ENCODE results near the gene FAM20B.
"Not testable (repeated sequence)": the region's sequence is repeated elsewhere in the genome, so short reads cannot be mapped to it uniquely, and the experiment has no call there.

The FAM20B gene, protein sequence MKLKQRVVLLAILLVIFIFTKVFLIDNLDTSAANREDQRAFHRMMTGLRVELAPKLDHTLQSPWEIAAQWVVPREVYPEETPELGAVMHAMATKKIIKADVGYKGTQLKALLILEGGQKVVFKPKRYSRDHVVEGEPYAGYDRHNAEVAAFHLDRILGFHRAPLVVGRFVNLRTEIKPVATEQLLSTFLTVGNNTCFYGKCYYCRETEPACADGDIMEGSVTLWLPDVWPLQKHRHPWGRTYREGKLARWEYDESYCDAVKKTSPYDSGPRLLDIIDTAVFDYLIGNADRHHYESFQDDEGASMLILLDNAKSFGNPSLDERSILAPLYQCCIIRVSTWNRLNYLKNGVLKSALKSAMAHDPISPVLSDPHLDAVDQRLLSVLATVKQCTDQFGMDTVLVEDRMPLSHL

GRCh38 chr1:179025125-179025974, at the start of gene FAM20B:
Gene FAM20B, plus strand, starts transcription at chr1:179025894. Its CDS starts 17,954 bp downstream, at chr1:179043848.
- peak; percentile 96 for DNase-seq (ENCODE audit: low read depth)
- TF ChIP-seq, protein P1, sequence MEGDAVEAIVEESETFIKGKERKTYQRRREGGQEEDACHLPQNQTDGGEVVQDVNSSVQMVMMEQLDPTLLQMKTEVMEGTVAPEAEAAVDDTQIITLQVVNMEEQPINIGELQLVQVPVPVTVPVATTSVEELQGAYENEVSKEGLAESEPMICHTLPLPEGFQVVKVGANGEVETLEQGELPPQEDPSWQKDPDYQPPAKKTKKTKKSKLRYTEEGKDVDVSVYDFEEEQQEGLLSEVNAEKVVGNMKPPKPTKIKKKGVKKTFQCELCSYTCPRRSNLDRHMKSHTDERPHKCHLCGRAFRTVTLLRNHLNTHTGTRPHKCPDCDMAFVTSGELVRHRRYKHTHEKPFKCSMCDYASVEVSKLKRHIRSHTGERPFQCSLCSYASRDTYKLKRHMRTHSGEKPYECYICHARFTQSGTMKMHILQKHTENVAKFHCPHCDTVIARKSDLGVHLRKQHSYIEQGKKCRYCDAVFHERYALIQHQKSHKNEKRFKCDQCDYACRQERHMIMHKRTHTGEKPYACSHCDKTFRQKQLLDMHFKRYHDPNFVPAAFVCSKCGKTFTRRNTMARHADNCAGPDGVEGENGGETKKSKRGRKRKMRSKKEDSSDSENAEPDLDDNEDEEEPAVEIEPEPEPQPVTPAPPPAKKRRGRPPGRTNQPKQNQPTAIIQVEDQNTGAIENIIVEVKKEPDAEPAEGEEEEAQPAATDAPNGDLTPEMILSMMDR (conservative IDR thresholded peaks at IDR 0.05; ENCODE audit: low read depth, low read length), result no peak
- H3K4me3 ChIP-seq (ENCODE audit: low read depth, low read length), result peak within 1 kb of the TSS; percentile 85

DNA sequence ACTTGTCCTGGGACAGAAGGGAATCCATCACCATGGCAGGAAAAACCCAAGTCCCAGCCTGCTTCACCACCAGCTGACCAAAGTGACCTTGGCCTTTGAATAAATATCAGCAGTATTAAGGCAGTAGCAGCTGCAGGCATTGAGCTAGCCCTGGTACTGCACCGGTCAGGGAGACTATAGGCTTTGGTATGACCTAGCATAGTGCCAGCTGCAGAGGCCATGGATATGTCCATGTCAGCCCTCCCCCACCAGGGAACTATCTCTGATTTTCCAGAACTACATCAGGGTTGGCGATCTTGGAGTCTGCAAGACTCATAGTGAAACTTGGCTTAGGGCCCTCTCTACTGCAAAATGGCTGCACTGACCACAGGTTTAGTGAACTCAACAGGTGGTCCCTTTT, 49.2 kb upstream of the FAM20B start:
- no peak for DNase-seq (ENCODE audit: low read depth)
- TF ChIP-seq, protein P1 (conservative IDR thresholded peaks at IDR 0.05; ENCODE audit: low read depth, low read length), result no peak
- H3K4me3 ChIP-seq (ENCODE audit: low read depth, low read length), result no peak overlapping the region

DNA sequence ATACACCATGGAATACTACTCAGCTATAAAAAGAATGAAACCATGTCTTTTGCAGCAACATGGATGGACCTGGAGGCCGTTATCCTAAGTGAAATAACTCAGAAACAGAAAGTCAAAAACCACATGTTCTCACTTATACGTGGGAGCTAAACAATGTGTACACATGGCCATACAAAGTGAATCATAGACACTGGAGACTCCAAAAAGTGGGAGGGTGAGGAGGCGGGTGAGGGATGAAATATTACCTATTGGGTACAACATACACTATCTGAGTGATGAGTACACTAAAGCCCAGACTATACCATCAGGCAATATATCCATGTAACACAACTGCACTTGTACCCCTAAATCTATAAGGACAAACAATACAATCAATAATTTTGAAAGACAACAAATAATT, 39.5 kb upstream of the FAM20B start:
- DNase-seq (ENCODE audit: low read depth), result no peak
- TF ChIP-seq, protein P1 (conservative IDR thresholded peaks at IDR 0.05; ENCODE audit: low read depth, low read length), result no peak
- no peak overlapping the region for H3K4me3 ChIP-seq (ENCODE audit: low read depth, low read length)

DNA sequence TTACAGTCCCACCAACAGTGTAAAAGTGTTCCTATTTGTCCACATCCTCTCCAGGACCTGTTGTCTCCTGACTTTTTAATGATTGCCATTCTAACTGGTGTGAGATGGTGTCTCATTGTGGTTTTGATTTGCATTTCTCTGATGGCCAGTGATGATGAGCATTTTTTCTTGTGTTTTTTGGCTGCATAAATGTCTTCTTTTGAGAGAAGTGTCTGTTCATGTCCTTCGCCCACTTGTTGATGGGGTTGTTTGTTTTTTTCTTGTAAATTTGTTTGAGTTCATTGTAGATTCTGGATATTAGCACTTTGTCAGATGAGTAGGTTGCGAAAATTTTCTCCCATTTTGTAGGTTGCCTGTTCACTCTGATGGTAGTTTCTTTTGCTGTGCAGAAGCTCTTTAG, 37.5 kb upstream of the FAM20B start:
- not testable (repeated sequence) for DNase-seq (ENCODE audit: low read depth); H3K4me3 ChIP-seq (ENCODE audit: low read depth, low read length)

- TF ChIP-seq, protein P1 (conservative IDR thresholded peaks at IDR 0.05; ENCODE audit: low read depth, low read length), result no peak
- H3K4me3 ChIP-seq (ENCODE audit: low read depth, low read length), result no peak overlapping the region
- no peak for DNase-seq (ENCODE audit: low read depth)
Measured at GRCh38 chr1:178993559-178993958, 32.1 kb upstream of the FAM20B start.

- H3K4me3 ChIP-seq (ENCODE audit: low read depth, low read length), result no peak overlapping the region
- TF ChIP-seq, protein P1 (conservative IDR thresholded peaks at IDR 0.05; ENCODE audit: low read depth, low read length), result no peak
- DNase-seq (ENCODE audit: low read depth), result no peak
Measured at GRCh38 chr1:178997428-178997827, 28.3 kb upstream of the FAM20B start.

- TF ChIP-seq, protein P1 (conservative IDR thresholded peaks at IDR 0.05; ENCODE audit: low read depth, low read length), result no peak
- DNase-seq (ENCODE audit: low read depth), result no peak
- H3K4me3 ChIP-seq (ENCODE audit: low read depth, low read length), result no peak overlapping the region
Measured at GRCh38 chr1:178998295-178998694, 27.4 kb upstream of the FAM20B start.

All from choroid plexus epithelial cell (primary cell).